Hypothalamus (tissue), 51 donors: ENCODE data around the gene RSPH10B.
"Not testable (repeated sequence)": the region's sequence is repeated elsewhere in the genome, so short reads cannot be mapped to it uniquely, and the experiment has no call there.

Source experiments
- DNase-seq, 51 donors: peaks; one replicate each; lab custom pipeline; 2025; lab: John Stamatoyannopoulos, UW

RSPH10B gene

DNA sequence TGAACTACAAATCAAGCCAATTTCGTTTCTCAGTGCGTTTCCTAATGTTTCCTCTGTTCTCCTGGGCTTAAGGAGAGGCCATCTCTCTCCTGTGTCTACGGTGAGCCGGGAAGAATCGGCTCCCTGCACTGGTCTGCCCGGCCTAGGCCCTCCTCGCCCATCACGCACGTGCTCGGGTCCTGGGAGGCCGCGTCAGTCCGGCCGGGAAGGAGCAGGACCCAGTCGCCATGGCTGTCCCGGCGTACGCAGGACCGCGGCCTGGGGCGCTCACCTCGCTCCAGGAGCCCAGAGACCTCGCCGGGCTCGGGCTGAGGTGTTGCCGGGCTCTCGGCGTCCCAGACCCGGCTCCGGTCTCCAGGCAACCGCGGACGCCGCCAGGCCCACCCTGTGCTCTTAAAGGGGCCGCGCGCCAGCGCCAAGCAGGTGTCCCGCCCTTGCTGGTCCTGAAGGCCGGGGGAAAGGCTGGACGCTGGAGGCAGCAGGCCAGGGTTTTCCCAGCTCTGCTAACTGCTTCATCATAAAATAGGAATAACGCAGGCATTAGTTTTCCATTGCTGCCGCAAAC is at the start of gene RSPH10B:
RSPH10B (minus strand) TSS at position 343 of the 565 bp plus-strand sequence. CDS start 3,573 bp downstream, outside the sequence.
- not testable (repeated sequence) for DNase-seq

DNA sequence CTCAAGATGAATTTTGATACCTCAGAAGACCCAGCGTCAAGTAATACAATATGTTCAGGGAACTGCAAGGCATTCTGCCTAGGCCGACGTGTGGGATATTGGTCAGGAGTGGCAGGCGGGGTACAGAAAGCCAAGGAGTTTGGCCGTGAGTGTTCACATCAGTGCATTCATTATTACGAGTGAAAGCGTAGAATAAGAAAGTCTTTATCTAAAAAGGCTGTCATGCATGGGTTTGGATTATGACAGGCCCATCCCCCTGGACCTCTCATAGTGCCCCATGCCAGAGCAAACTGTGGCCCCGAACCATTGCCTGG is 46.1 kb upstream of the RSPH10B start:
- DNase-seq: no peak

DNA sequence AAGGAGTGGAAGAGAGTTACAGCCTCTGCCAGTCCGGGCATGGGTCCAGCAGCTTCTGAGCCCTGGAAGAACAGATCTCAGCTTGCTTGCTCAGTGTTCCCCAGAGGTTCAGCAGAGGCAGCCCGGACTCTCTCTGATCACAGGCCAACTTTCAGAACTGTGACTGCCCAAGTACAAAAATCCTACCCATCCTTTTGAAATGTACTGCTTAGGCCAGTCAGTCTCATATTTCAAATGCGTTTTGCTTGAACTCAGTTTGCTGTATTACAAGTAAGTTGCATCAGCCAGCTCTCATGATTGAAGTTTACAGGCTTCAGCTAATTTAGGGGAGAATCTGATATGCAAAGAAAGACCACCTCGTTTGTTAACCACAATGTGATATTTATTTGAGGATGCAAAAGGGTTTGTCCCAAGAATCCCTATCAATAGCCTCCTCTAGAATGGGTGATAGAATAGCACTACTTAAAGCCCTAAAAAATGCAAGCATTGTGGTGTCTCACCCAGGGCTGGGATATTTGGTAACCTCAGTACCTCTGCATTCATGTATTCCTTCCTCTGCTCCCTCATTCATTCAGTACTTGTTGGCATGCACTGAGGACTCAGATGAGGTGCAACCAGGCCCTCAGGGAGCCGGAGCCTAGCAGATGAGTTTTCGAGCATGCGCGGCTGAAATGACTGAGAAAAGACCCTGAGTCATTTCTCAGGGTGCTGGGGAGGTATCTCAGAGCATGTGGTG is 45.6 kb upstream of the RSPH10B start:
- DNase-seq: peak in 25 of 51 donors; percentile 1 to 54 (median 20)

DNA sequence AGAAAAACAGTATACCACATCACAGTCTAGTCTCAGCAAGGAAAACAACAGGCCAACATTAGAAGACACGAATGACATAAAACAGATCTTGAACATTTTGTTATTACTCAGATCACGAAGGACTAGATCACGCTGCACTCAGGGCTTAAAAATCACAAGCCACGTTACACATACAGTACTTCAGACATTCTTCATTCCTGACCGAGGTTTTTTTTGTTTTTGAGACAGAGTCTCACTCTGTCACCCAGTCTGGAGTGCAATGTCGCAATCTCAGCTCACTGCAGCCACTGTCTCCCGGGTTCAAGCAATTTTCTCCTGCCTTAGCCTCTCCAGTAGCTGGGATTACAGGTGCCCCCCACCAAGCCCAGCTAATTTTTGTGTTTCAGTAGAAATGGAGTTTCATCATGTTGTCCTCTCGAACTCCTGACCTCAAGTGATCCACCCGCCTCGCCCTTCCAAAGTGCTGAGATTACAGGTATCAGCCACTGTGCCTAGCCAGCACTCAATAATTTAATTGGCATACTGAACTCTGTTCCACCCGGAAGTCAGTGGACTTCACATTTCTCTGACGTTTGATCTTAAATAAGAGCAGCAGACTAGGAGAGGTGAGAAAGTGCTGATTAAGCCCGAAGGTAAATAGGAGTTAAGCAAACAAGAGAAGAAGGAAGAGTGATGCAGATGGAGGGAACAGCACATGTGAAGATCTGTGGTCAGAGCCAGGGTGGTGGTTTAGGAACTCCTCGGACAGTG is 42.0 kb upstream of the RSPH10B start:
- no peak for DNase-seq

DNA sequence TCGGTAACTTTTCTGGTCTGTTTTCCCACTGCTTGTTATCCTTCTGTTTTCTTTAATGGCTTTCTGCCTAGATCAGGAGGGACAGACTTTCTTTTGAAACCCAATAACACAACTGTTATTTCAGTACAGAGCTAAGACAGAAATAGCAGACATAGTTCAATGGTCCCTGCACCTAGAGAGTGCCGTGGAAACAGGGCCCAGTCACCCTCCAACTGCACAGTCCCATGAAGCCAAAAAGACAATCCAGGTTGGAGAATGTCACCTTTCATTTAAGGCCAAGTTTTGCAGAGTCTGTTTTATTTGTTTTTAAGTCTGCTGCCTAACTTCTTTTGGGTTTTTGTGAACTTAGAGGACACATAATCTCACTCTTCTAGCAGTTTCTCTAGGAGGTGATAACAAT is 41.1 kb upstream of the RSPH10B start:
- no peak for DNase-seq

DNA sequence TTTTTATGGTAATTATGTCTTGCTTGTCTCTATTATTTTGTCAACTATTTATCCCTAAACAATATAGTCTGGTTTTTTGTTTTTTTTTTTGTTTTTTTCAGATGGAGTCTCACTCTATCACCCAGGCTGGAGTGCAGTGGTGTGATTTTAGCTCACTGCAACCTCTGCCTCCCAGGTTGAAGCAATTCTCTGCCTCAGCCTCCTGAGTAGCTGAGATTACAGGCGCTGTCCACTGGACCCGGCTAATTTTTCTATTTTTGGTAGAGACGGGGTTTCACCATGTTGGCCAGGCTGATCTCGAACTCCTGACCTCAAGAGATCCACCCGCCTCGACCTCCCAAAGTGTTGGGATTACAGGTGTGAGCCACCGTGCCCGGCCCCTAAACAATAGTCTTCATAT is 39.9 kb upstream of the RSPH10B start:
- not testable (repeated sequence) for DNase-seq

DNA sequence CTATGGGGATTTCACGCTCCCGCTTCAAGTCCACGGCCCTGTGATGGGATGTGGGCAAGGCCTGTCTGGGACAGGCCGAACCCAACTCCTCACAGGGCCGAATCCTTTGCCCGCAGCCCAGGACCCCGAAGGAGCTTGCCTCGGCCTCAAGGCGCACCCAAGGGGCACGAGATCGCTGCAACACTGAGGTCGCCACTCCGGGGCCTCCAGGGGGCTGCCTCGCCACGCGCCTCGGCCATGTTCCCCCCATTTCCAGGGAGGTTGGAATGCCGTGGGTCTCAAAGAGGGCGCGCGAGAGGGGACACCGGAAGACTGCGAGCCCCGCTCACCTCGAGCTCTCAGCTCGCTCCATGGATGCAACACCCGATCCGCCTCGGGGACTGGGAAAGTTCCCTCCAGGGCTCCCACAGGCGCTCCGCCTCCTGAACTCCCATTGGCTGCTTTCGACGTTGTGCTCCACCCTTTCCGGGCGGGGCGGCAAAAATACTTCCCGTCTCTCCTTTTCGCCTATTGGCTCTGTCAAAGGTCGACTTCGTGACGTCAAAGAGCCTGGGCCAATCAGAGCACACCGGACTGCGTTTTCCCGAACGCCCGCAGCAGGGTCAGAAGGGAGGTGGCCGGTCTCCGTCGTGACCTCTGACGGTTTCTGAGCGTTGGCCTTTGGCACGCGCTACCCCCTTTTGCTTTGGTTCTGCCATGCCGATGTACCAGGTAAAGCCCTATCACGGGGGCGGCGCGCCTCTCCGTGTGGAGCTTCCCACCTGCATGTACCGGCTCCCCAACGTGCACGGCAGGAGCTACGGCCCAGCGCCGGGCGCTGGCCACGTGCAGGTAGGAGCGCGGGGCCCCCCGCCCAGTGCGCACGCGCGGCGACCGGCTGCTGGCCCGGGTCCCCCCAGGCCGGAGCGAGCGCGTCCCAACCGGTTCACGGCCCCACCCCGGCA is 38.5 kb upstream of the RSPH10B start, which contains the start of the genes AIMP2 and PMS2:
AIMP2 (plus strand) TSS at position 605 of the 944 bp plus-strand sequence; CDS start at position 697, 92 bp downstream.
PMS2 (minus strand) TSS at position 382 of the 944 bp plus-strand sequence; CDS start at position 352, 30 bp downstream.
- DNase-seq: peak; percentile 71 to 99 (median 97)

DNA sequence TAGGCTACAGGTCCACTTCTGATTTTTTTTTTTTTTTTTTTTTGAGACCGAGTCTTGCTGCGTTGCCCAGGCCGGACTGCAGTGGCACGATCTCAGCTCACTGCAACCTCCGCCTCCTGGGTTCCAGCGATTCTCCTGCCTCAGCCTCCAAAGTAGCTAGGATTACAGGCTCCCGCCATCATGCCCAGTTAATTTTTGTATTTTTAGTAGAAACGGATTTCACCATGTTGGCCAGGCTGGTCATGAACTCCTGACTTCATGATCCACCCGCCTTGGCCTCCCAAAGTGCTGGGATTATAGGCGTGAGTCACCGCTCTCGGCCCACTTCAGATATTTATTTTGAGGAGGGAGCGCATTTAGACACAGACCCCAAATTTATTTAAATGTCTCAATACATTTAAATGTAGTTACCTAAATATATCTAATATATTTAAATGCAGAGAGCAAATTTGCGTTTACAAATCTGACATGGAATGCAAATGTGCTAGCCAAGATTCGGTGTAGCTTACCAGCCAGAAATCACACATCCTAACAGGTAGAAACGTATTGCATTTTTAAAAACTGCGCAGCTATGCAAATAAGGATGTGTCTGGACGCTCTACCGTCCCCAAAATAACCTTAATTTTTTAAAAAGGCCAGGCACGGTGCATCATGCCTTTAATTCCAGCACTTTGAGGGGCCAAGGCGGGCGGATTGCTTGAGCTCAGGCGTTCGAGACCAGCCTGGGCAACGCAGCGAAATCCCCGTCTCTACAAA is 37.5 kb upstream of the RSPH10B start:
- DNase-seq: not testable (repeated sequence)

DNA sequence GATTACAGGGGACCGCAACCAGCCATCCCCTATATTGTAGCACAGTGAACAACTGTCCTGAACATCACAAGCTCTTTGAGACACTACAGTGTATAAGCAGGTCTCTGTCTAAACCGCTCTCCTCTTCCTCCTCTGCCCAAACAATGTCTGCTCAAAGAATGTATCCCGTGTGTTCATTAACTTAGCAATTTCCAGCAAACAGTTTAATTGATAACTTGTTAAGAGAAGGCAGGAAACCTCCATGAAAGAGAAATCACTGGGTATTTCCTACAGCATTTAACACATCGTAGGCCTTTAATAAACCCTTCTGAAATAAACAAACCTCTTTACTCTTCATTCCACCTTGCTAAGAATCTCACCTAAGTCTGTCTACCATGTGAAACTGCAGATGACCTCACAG is 36.9 kb upstream of the RSPH10B start:
- no peak for DNase-seq

DNA sequence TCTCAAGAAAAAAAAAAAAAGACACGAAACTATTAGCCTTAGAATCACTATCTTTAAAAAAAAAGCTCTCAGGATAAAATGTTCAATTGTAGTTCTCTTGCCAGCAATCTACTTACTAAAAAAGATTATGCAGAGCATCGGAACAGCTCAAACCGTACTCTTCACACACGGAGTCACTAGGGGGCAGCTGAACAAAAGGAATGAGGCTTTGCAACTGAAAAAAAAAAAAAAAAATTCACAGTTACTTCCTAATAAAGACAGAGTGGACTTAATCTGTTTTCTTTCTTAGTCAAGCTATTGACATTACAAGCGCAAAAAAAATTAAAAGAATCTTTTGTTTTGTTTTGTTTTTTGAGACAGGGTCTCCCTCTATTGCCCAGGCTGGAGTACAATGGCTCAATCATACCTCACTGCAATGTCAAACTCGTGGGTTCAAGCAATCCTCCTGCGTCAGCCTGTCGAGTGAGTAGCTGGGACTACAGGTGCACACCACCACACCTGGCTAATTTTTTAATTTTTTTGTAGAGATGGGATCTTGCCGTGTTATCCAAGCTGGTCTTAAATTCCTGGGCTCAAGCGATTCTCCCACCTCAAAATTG is 26.8 kb upstream of the RSPH10B start:
- peak in 12 of 51 donors; percentile 2 to 53 (median 8) for DNase-seq

DNA sequence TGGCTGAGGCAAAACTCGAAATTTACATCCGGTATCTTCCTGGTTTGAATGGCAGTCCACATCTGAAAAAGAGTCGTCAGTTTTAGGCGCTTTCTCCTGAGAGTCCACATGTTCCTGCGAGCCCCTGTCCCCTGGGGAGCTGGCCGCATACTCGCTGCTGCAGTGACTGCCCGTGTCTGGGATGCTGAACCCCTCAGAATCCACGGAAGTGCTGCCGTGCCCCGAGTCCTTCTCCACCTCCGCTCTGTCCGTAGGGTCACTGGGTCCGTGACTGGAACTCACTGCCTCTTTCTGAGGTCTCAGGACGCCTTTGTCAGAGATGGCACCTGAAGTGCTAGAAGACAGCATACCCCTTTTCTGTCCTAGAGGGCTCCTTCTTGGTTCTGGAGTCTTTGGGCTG is 16.6 kb upstream of the RSPH10B start:
- DNase-seq: not testable (repeated sequence)

DNA sequence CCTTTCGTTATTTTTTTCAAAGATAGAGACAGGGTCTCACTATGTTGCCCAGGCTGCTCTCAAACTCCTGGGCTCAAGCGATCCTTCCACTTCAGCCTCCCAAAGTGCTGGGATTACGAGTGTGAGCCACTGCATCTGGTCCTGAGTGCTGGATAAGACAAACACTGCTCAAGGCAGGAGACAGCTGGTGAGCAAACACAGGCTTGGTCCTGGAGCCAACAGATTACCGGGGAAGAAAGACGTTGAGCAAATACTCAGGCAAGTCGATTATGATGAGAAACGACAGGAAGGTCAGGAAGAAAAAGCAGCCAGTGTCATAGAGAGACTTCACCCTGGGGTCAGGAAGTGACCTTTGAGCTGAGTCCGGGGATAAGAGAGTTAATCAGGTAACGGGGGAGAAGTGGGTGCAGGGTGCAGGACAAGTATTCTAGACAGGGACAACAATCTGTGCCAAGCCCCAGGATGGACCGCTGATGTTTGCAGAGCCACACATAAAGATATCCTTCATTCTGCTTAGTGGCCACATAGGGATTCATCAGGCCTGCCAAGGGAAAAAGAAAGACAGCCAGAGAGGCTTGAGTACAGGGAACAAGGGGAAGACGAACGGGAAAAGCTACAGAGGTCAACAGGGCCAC is 9.3 kb upstream of the RSPH10B start:
- DNase-seq: not testable (repeated sequence)

DNA sequence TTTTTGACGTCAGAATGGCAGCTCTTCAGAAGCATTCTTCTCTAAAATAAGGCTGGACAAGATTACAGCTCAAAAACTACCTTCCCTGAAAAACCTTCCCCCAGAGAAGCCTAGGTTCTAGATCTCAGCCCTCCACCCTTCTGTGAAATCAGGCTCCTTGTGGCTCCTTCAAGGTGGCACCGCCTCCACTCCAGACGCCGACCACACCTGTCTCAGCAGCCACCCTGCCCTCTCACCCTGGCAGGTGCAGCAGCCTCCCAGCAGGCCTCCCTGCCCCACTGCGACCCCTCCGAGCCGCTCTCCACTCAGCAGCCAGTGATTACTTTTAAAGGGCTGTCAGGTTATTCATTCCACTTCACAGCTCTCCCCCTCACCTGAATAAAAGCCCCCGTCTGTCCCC is 3.1 kb upstream of the RSPH10B start:
- DNase-seq: not testable (repeated sequence)

DNA sequence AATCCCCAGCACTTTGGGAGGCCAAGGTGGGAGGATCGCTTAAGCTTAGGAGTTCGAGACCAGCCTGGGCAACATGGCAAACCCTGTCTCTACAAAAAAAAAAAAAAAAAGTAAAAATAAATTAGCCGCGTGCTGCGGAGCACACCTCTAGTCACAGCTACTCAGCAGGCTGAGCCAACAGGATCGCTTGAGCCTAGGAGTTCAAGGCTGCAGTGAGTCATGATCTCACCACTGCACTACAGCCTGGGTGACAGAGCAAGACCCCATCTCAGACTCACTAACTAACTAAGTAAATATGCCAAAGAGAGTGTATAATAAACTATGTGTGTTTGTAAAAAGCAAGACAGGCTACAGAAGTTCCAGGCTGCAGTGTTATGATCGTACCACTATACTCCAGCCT is 6.7 kb downstream of the RSPH10B start:
- DNase-seq: not testable (repeated sequence)

DNA sequence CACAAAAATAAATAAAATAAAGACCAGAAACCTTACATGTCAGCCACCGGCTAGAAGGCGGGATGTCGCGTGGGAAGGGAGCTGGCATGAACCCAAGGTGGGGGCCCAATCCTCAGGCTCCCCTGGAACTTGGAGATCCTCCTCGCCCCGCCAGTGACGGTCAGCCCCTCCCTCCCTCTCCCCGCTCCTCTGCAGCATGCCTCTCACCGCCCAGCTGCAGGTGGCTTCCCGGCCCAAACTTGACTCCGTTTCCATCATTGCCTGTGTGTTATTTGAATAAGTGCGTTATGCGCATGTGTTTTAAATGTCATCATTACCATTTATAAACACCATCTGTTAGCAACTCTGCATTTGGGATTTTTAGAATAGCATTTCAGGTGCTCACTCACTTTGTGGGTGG is 7.3 kb downstream of the RSPH10B start:
- DNase-seq: not testable (repeated sequence)

DNA sequence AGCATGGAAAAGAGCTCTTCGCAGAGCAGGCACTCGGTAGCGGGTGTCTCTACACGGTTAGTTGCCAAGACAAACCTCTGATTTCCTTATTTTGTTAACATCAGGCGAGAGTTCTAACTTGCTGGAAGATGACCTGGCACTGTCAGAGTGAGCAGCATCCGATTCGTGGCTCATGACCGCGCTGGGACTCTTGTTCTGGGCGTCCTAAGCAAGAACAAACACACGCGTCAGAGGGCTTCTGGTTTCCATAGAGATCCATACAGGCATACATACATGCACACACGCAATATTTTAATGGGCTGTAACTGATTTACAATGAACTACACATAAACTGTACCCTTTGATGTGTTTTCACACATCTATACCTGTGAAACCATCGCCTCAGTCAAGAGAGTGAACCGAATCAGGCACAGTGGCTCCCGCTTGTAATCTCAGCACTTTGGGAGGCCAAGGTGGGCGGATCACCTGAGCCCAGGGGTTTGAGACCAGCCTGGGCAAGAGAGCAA is 35.5 kb downstream of the RSPH10B start:
- not testable (repeated sequence) for DNase-seq

DNA sequence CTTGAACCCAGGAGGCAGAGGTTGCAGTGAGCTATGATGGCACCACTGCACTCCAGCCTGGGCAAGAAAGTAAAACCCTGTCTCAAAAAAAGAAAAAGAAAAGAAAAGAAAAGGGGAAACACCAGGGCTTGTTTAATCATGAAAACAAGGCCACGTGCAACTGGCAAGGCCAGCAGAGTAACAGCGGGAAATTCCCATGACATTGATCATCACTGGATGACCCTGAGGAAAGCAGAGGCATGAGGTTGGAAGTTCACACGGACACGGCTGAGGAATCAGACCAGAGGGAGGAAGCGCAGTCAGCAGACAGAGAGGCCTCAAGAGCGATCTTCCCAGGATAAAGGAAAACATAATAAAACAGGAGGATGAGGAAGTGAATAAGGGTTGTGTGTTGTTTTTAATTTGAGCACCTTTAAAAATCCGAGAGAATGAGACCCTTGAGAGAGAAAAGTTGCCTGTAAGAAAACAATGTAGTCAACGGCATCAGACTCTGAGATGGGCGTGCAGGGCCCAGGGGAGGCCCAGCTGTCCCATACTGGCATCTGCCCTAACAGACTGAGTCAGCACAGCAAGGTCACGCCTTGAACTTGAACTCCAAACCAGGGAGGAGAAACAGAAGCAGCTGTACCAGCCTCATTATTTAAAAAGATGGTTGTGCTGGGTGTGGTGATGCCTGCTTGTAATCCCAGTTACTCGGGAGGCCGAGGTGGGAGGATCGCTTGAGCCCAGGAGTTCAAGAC is 38.4 kb downstream of the RSPH10B start:
- not testable (repeated sequence) for DNase-seq

DNA sequence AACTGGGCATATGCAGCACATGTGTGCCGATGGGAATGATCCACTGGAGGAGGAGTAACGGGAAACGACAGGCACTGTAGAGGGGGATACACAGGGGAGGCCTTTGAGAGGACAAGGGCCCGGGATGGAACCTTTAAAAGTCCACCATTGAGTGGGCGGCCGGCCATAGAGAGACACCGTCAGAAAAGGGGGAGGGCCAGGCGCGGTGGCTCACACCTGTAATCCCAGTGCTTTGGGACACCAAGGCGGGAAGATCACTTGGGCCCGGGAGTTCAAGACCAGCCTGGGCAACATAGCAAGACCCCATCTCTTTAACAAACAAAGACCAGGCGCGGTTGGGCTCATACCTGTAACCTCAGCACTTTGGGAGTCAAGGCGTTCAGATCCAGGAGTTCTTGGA is 39.2 kb downstream of the RSPH10B start:
- not testable (repeated sequence) for DNase-seq
